Lower leg skin (tissue), 4 donors: Measurements from ENCODE around the gene FNDC3B. TPM values are rescaled to one million over a fixed set of nuclear protein-coding genes. Genes with fewer than 3 reads are reported as not detected.

Experiments
- DNase-seq, 2 donors: peaks; one replicate each; pipeline ENCODE4 v3.0.0-alpha.2; 2019; ENCODE audit warnings: low spot score in 2 of 2
- H3K4me3 ChIP-seq: fragments of 200-600 bp; sonication (generic); 2 replicates; pipeline ENCODE4 v1.5.1; 2017; ENCODE audit warnings: mild to moderate bottlenecking, low read depth; ENCODE audit not compliant: poor library complexity, severe bottlenecking
- CTCF ChIP-seq, 3 donors: fragments of 450-650 bp; IDR thresholded peaks; one replicate each; pipeline ENCODE4 v1.5.1; 2016; ENCODE audit warnings: antibody characterized with exemption in 3 of 3, mild to moderate bottlenecking in 3 of 3, moderate library complexity in 2 of 3
- POLR2A ChIP-seq, 2 donors: fragments of 450-650 bp; IDR thresholded peaks; one replicate each; pipeline ENCODE4 v1.6.1; 2016 to 2017; ENCODE audit warnings: antibody characterized with exemption in 2 of 2, mild to moderate bottlenecking in 1 of 2, moderate library complexity in 1 of 2
- WGBS, 2 donors: methylation state at CpG; one replicate each; pipeline ENCODE4 v1.1.5; 2018; 5-methylcytosine and 5-hydroxymethylcytosine counted together
- intact Hi-C: fragments of 100-400 bp; cut with DNase I; formaldehyde crosslinking; loops from one replicate; pipeline ENCODE4 v1.15.0; 2023; ENCODE audit warnings: low total_unique reads
- total RNA-seq, 4 donors: library from RNA; depleted of rRNA; stranded (reverse); fragments of >200 nt; gene quantifications; one replicate each; pipeline ENCODE4 v1.1.0, GENCODE V29; 2016

The FNDC3B gene
- total RNA-seq, 4 donors from 2014 or later: 22.9 to 39.3 (median 23.2) TPM

GRCh38 chr3:172319595-172319994 is 280.2 kb downstream of the FNDC3B start:
- H3K4me3 ChIP-seq: no peak overlapping the region
- WGBS, 2 donors: 64 to 72% methylated on average over 8 of the region's 8 CpGs
- intact Hi-C loops: no loop called here
- DNase-seq: no peak
- TF ChIP-seq CTCF (IDR thresholded peaks at IDR 0.05) (no peak), POLR2A (IDR thresholded peaks at IDR 0.05) (no peak)

GRCh38 chr3:172320468-172320867 is 281.1 kb downstream of the FNDC3B start:
- intact Hi-C loops: no loop called here

GRCh38 chr3:172321035-172321434 is 281.7 kb downstream of the FNDC3B start:
- WGBS, 2 donors: 48 to 51% methylated on average over 2 of the region's 2 CpGs
- TF ChIP-seq CTCF (IDR thresholded peaks at IDR 0.05) (no peak), POLR2A (IDR thresholded peaks at IDR 0.05) (no peak)
- intact Hi-C loops: no loop called here
- no peak for DNase-seq
- H3K4me3 ChIP-seq: no peak overlapping the region

More at GRCh38 chr3:172320468-172320867, 281.1 kb downstream of the FNDC3B start:
- no peak for DNase-seq
- WGBS, 2 donors: 41 to 42% methylated on average over 2 of the region's 2 CpGs
- TF ChIP-seq POLR2A (IDR thresholded peaks at IDR 0.05): no peak
- no peak for TF ChIP-seq CTCF (IDR thresholded peaks at IDR 0.05)
- H3K4me3 ChIP-seq: no peak overlapping the region

GRCh38 chr3:172323894-172324610 is 284.7 kb downstream of the FNDC3B start:
- H3K4me3 ChIP-seq: no peak overlapping the region
- peak in 1 of 2 donors; percentile 25 for DNase-seq
- no peak for TF ChIP-seq CTCF (IDR thresholded peaks at IDR 0.05)
- no peak for TF ChIP-seq POLR2A (IDR thresholded peaks at IDR 0.05)
- 66 to 68% methylated on average over 10 of the region's 10 CpGs for WGBS, 2 donors
- intact Hi-C loops: no loop called here

- intact Hi-C loops: no loop called here
- H3K4me3 ChIP-seq: no peak overlapping the region
- DNase-seq: peak in 1 of 2 donors; percentile 70
- TF ChIP-seq POLR2A (IDR thresholded peaks at IDR 0.05) (no peak), CTCF (IDR thresholded peaks at IDR 0.05) (no peak)
- WGBS, 2 donors: 91 to 92% methylated on average over 7 of the region's 7 CpGs
These were observed 285.3 kb downstream of the FNDC3B start for GRCh38 chr3:172324611-172325203.
